Lower leg skin (tissue), 3 donors: ENCODE data around the gene SLC46A3.
"Not testable (repeated sequence)": the region's sequence is repeated elsewhere in the genome, so short reads cannot be mapped to it uniquely, and the experiment has no call there.

Experiments
- POLR2A ChIP-seq, 2 donors: fragments of 450-650 bp; IDR thresholded peaks; one replicate each; pipeline ENCODE4 v1.6.1; 2016 to 2017; ENCODE audit warnings: antibody characterized with exemption in 2 of 2, mild to moderate bottlenecking in 1 of 2, moderate library complexity in 1 of 2
- TF ChIP-seq, protein P1 (sequence below), 3 donors: fragments of 450-650 bp; IDR thresholded peaks; one replicate each; pipeline ENCODE4 v1.5.1; 2016; ENCODE audit warnings: antibody characterized with exemption in 3 of 3, mild to moderate bottlenecking in 3 of 3, moderate library complexity in 2 of 3

DNA sequence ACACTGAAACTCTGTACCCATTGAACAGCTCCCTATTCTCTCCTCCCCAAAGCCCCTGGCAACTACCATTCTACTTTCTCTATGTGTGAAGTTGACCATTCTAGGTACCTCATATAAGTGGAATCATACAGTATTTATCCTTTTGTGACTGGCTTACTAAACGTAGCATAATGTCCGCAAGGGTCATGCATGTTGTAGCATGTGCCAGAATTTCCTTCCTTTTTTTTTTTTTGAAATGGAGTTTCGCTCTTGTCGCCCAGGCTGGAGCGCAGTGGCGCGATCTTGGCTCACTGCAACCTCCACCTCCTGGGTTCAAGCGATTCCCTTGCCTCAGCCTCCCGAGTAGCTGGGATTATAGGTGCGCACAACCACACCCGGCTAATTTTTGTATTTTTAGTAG lies 23.7 kb upstream of the SLC46A3 start:
- TF ChIP-seq POLR2A (IDR thresholded peaks at IDR 0.05): not testable (repeated sequence)
- TF ChIP-seq, protein P1, sequence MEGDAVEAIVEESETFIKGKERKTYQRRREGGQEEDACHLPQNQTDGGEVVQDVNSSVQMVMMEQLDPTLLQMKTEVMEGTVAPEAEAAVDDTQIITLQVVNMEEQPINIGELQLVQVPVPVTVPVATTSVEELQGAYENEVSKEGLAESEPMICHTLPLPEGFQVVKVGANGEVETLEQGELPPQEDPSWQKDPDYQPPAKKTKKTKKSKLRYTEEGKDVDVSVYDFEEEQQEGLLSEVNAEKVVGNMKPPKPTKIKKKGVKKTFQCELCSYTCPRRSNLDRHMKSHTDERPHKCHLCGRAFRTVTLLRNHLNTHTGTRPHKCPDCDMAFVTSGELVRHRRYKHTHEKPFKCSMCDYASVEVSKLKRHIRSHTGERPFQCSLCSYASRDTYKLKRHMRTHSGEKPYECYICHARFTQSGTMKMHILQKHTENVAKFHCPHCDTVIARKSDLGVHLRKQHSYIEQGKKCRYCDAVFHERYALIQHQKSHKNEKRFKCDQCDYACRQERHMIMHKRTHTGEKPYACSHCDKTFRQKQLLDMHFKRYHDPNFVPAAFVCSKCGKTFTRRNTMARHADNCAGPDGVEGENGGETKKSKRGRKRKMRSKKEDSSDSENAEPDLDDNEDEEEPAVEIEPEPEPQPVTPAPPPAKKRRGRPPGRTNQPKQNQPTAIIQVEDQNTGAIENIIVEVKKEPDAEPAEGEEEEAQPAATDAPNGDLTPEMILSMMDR (IDR thresholded peaks at IDR 0.05): not testable (repeated sequence)
